Stomach (tissue), 9 donors: Measurements from ENCODE around the gene SCD5. TPM values are rescaled to one million over a fixed set of nuclear protein-coding genes. Genes with fewer than 3 reads are reported as not detected.

Experiments used
- DNase-seq, 2 donors: peaks; one replicate each; pipeline versions ENCODE4 v3.0.0 to v3.0.0-alpha.2; 2013 to 2019
- H3K27ac ChIP-seq, 5 donors: fragments of 200-600 bp in 4 of 5; sonication (generic) in 4 of 5; one replicate each; pipeline ENCODE4 v1.5.1; 2013 to 2019; ENCODE audit warnings: mild to moderate bottlenecking in 1 of 5, moderate library complexity in 1 of 5
- H3K27me3 ChIP-seq, 3 donors: fragments of 200-600 bp; sonication (generic); one replicate each; pipeline ENCODE4 v1.5.1; 2017 to 2019; ENCODE audit warnings: mixed run types in 1 of 3
- H3K36me3 ChIP-seq, 4 donors: fragments of 200-600 bp; sonication (generic); 1 replicate in 3 of 4; 2 replicates in 1 of 4; pipeline ENCODE4 v1.5.1; 2016 to 2019
- H3K4me1 ChIP-seq, 4 donors: fragments of 200-600 bp; sonication (generic); one replicate each; pipeline ENCODE4 v1.5.1; 2016 to 2019
- H3K4me3 ChIP-seq, 4 donors: fragments of 200-600 bp; sonication (generic) in 3 of 4; one replicate each; pipeline ENCODE4 v1.5.1; 2016 to 2019; ENCODE audit warnings: mild to moderate bottlenecking in 1 of 4
- H3K9me3 ChIP-seq, 4 donors: fragments of 200-600 bp; sonication (generic); one replicate each; pipeline ENCODE4 v1.5.1; 2016 to 2019
- EP300 ChIP-seq: sonication (generic); formaldehyde crosslinking; IDR thresholded peaks from one replicate; pipeline ENCODE4 v1.6.1; 2017; ENCODE audit warnings: antibody characterized with exemption
- POLR2A ChIP-seq, 4 donors: fragments of 450-650 bp; IDR thresholded peaks; one replicate each; pipeline ENCODE4 v1.6.1; 2016; ENCODE audit warnings: antibody characterized with exemption in 4 of 4, control low read depth in 2 of 4, mild to moderate bottlenecking in 1 of 4, moderate library complexity in 1 of 4
- POLR2AphosphoS5 ChIP-seq, 3 donors: sonication (generic); formaldehyde crosslinking; IDR thresholded peaks; one replicate each; pipeline ENCODE4 v1.6.1; 2016; ENCODE audit warnings: antibody characterized with exemption in 3 of 3
- WGBS, 5 donors: extraction: QIAGEN DNeasy Blood & Tissue Kit in 3 of 5; methylation state at CpG; one replicate each; pipeline versions ENCODE4 v1.1.5 to v1.1.7; 2013 to 2018; 5-methylcytosine and 5-hydroxymethylcytosine counted together
- intact Hi-C: fragments of 100-400 bp; cut with DNase I; formaldehyde crosslinking; loops from one replicate; pipeline ENCODE4 v1.15.1; 2023; ENCODE audit warnings: low total_unique reads
- polyA plus RNA-seq, 3 donors: library from polyadenylated mRNA; stranded (reverse); fragments of 200-250 nt; gene quantifications; one replicate each; pipeline ENCODE4 v1.2.3, GENCODE V29; 2013
- small RNA-seq, 4 donors: library from RNA; depleted of rRNA; stranded (forward); fragments of <200 nt; gene quantifications; one replicate each; pipeline ENCODE3, GENCODE V24; 2016
- total RNA-seq, 5 donors: library from RNA; depleted of rRNA; stranded (reverse); fragments of >200 nt; gene quantifications; one replicate each; pipeline versions ENCODE4 v1.1.0 to v1.2.3, GENCODE V29; 2014 to 2016
- TF ChIP-seq, protein P1 (sequence below), 7 experiments: fragments of 450-650 bp in 4 of 7; fragments of 200-600 bp in 3 of 7; sonication (generic) in 3 of 7; IDR thresholded peaks; one replicate each; pipeline ENCODE4 v1.5.1; 2016 to 2019; ENCODE audit warnings: antibody characterized with exemption in 7 of 7, control low read depth in 2 of 7, mild to moderate bottlenecking in 1 of 7
- donor health status: healthy with polysubstance abuse.
- donor health status: Bipolar disorder and iron deficiency.
- donor health status: healthy.

Gene SCD5
- total and polyA plus RNA-seq, 8 donors = 0.58 to 35.9 (median 9.9) TPM

DNA sequence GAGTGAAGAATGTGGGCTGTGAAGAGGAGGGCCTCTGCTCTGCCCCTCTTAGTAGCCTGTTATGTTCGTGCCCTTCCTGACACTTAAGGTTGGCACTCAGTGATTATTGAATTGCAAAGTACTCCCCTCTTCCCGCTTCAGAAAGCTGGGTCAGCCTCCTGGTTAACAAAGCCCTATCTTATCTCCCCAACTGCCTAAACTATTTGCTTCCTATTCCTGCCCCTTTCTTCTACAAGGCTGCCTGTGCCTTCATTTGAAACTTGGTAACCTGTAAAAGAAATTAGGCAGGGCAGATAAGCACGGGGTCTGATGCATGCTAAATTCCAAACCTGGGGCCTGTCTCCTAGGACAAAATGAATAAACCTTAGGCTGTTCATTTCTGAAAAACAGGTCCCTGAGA is 213.7 kb downstream of the SCD5 start:
- intact Hi-C loops = no loop called here
- TF ChIP-seq POLR2A (IDR thresholded peaks at IDR 0.05) = no peak
- TF ChIP-seq POLR2AphosphoS5 (IDR thresholded peaks at IDR 0.05) = no peak
- TF ChIP-seq EP300 = no peak
- TF ChIP-seq, protein P1, sequence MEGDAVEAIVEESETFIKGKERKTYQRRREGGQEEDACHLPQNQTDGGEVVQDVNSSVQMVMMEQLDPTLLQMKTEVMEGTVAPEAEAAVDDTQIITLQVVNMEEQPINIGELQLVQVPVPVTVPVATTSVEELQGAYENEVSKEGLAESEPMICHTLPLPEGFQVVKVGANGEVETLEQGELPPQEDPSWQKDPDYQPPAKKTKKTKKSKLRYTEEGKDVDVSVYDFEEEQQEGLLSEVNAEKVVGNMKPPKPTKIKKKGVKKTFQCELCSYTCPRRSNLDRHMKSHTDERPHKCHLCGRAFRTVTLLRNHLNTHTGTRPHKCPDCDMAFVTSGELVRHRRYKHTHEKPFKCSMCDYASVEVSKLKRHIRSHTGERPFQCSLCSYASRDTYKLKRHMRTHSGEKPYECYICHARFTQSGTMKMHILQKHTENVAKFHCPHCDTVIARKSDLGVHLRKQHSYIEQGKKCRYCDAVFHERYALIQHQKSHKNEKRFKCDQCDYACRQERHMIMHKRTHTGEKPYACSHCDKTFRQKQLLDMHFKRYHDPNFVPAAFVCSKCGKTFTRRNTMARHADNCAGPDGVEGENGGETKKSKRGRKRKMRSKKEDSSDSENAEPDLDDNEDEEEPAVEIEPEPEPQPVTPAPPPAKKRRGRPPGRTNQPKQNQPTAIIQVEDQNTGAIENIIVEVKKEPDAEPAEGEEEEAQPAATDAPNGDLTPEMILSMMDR (IDR thresholded peaks at IDR 0.05) = no peak
- 25 to 42% (median 32%) methylated on average over 3 of the region's 3 CpGs for WGBS, 5 donors

DNA sequence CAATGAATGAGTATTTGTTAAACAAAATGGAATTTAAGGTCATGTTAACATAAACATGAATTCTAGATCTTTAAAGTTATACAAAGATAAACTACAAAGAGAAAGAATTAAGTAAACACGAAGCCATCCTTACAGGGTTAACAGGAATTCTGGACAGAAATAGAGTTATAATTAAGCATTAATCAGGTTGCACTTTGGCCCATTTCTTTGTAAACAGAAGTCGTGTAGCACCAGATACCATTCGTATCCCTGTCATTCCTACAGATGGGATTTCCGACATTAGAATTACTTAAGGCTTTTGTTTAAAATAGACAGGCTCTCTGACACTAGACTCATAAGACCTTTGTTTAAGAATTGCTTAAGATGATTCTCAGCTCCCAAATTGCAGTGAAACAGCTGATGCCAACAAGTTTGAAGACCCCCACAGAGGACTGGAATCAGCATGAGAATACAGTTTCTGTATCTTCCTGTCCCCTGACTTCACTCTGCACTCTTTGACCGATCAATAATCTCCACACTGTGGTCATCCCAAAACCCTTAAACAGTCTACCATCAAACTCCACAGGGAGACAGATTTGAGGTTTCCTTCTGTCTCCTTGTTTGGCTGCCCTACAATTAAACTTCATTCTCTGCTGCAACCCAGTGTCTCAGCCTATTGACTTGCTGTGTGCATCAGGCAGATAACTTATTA is 214.6 kb downstream of the SCD5 start:
- 27 to 45% (median 36%) methylated on average over 5 of the region's 5 CpGs for WGBS, 5 donors
- H3K9me3 ChIP-seq = no peaks in the 10 kb centered on the region
- TF ChIP-seq POLR2A (IDR thresholded peaks at IDR 0.05) (no peak), POLR2AphosphoS5 (IDR thresholded peaks at IDR 0.05) (no peak)
- TF ChIP-seq, protein P1 (IDR thresholded peaks at IDR 0.05) = no peak
- no peak overlapping the region for H3K27ac ChIP-seq
- intact Hi-C loops = no loop called here
- H3K4me1 ChIP-seq = peaks cover 0 to 11% (median 9%) of the 10 kb centered on the region in 4 donors
- H3K27me3 ChIP-seq = no peaks in the 10 kb centered on the region
- DNase-seq = no peak
- H3K4me3 ChIP-seq = no peak overlapping the region
- H3K36me3 ChIP-seq = no peaks in the 10 kb centered on the region

More for the DNA sequence above, 213.7 kb downstream of the SCD5 start:
- Histone ChIP-seq H3K4me3 (no peak overlapping the region), H3K27ac (no peak overlapping the region), H3K9me3 (no peaks in the 10 kb centered on the region), H3K36me3 (no peaks in the 10 kb centered on the region), H3K4me1 (peaks cover 0 to 11% (median 9%) of the 10 kb centered on the region in 4 donors), H3K27me3 (no peaks in the 10 kb centered on the region)
- no peak for DNase-seq

DNA sequence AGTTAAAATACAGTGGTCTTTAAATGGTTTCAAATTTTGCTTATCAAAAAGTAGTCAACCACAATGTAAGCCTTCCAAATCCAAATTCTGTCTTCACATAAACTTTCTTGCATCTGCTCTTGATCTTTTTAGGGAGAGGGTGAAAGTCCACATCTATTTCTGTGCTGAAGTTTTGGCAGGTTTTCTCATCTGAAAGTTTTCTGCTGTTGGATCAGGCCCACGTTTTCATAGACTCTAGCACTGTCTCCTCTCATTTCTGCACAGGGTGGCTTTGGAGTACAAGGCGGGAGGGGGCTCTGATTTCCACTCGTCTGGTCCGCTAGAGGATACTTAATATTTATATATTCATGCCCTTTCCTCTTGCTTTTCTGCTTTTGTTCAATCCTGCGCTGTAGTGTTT is 218.7 kb downstream of the SCD5 start:
- Histone ChIP-seq H3K27ac (no peak overlapping the region), H3K36me3 (no peaks in the 10 kb centered on the region), H3K9me3 (no peaks in the 10 kb centered on the region), H3K27me3 (no peaks in the 10 kb centered on the region), H3K4me3 (no peak overlapping the region), H3K4me1 (peaks cover 0 to 10% (median 3%) of the 10 kb centered on the region in 4 donors)
- intact Hi-C loops = no loop called here
- WGBS, 5 donors = 71 to 80% (median 79%) methylated on average over 5 of the region's 5 CpGs
- TF ChIP-seq EP300 (no peak), POLR2A (IDR thresholded peaks at IDR 0.05) (no peak), POLR2AphosphoS5 (IDR thresholded peaks at IDR 0.05) (no peak)
- TF ChIP-seq, protein P1 (IDR thresholded peaks at IDR 0.05) = no peak
- DNase-seq = no peak

Small RNAs within 50 kb of the gene (small RNA-seq; reads per million reads assigned to genes)
- gene MIR575 = 0 reads per million in 4 donors

Other genes starting within 250 kb of the SCD5 start
- gene TMEM150C, start 236.8 kb downstream of the SCD5 start, total RNA-seq = 1 to 10 TPM in 3 of 5 donors, under 1 TPM in 1, not detected in 1; 0.45 to 8.4 (median 4.8) TPM
- gene TMEM150C, start 236.8 kb downstream of the SCD5 start, polyA plus RNA-seq = 1 to 10 TPM; 2.4 to 5.0 (median 3.9) TPM
- 100 to 1,000 TPM in 4 of 5 donors, 10 to 100 TPM in 1; 99.1 to 590 (median 218) TPM for gene SEC31A, start 92.4 kb upstream of the SCD5 start, total RNA-seq
- 10 to 100 TPM; 72.1 to 97.1 (median 72.4) TPM for gene SEC31A, start 92.4 kb upstream of the SCD5 start, polyA plus RNA-seq
- gene THAP9, start 101.9 kb upstream of the SCD5 start, total RNA-seq = 1 to 10 TPM in 2 of 5 donors, under 1 TPM in 1, not detected in 2; 0.58 to 8.9 (median 8.6) TPM
- gene THAP9, start 101.9 kb upstream of the SCD5 start, polyA plus RNA-seq = 1 to 10 TPM; 1.5 to 2.1 (median 1.7) TPM
- 10 to 100 TPM in 2 of 5 donors, 1 to 10 TPM in 3; 1.2 to 40.3 (median 4.9) TPM for gene LIN54, start 212.0 kb upstream of the SCD5 start, total RNA-seq
- 1 to 10 TPM; 2.1 to 2.9 (median 2.5) TPM for gene LIN54, start 212.0 kb upstream of the SCD5 start, polyA plus RNA-seq
- gene COPS4, start 236.4 kb upstream of the SCD5 start, total RNA-seq = 100 to 1,000 TPM in 2 of 5 donors, 10 to 100 TPM in 2, 1 to 10 TPM in 1; 1.7 to 302 (median 50.4) TPM
- 10 to 100 TPM; 19.5 to 34.1 (median 22.8) TPM for gene COPS4, start 236.4 kb upstream of the SCD5 start, polyA plus RNA-seq